HFFc6 (cell line): ENCODE measurements around the gene LMO2. TPM values are rescaled to one million over a fixed set of nuclear protein-coding genes. Genes with fewer than 3 reads are reported as not detected.

Experiments
- DNase-seq: peaks from one replicate; pipeline ENCODE4 v3.0.0-alpha.2; 2018
- H3K27ac Mint-ChIP-seq: 2 replicates; pipeline ENCODE4 v1.8.0; 2020; ENCODE audit warnings: mild to moderate bottlenecking, mixed read lengths
- H3K27me3 Mint-ChIP-seq: 2 replicates; pipeline ENCODE4 v1.8.0; 2021; ENCODE audit warnings: mild to moderate bottlenecking, moderate library complexity, mixed read lengths; ENCODE audit not compliant: insufficient read depth
- H3K36me3 Mint-ChIP-seq: 2 replicates; pipeline ENCODE4 v1.8.0; 2021; ENCODE audit warnings: low read depth, mixed read lengths
- H3K4me1 Mint-ChIP-seq: 2 replicates; pipeline ENCODE4 v1.8.0; 2020; ENCODE audit warnings: low read depth, mixed read lengths
- H3K4me3 Mint-ChIP-seq: 2 replicates; pipeline ENCODE4 v1.8.0; 2020; ENCODE audit warnings: mild to moderate bottlenecking, moderate library complexity, mixed read lengths
- H3K9me3 Mint-ChIP-seq: 2 replicates; pipeline ENCODE4 v1.8.0; 2020; ENCODE audit warnings: mild to moderate bottlenecking, mixed read lengths
- total RNA-seq, 6 experiments: library from RNA; stranded (reverse); fragmentation: NEBNext Ultra II Directional; extraction: Animal tissue kit (Norgen Biotek cat#: 25700); gene quantifications; 2 replicates in 1 of 6; 3 replicates in 5 of 6; pipeline ENCODE4 v1.2.3, GENCODE V29; 2021
- TF ChIP-seq, protein P1 (sequence below): fragments of 200-600 bp; sonication (generic); IDR thresholded peaks from 2 replicates; pipeline ENCODE4 v1.5.0; 2021; ENCODE audit warnings: antibody characterized with exemption, mild to moderate bottlenecking

LMO2 gene
- total RNA-seq, 6 experiments from 2014 or later = 0.11 to 0.30 (median 0.15) TPM; not detected in 2

DNA sequence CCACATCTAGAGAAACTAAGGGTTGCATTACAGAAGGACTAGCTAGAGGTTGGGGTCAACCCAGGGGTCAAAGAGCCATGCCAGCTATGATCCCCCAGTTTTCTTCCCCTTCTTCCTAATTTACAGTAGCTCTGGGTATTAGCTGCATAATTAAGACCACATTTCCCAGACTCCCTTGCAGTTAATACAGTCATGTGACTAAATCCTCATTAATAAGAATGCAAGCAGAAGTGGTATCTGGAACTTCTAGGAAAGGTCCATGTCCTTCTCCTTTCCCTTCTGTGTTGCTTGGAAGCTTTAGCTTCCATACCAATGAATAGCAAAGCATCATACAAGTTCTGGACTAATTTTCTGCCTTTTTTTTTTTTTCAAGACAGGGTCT lies 19.1 kb upstream of the LMO2 start:
- no peaks in the 10 kb centered on the region for H3K36me3 Mint-ChIP-seq
- DNase-seq = no peak
- peaks cover 46% of the 10 kb centered on the region for H3K27me3 Mint-ChIP-seq
- H3K4me1 Mint-ChIP-seq = peaks cover 28% of the 10 kb centered on the region
- H3K27ac Mint-ChIP-seq = no peak overlapping the region
- H3K4me3 Mint-ChIP-seq = no peak overlapping the region
- TF ChIP-seq, protein P1, sequence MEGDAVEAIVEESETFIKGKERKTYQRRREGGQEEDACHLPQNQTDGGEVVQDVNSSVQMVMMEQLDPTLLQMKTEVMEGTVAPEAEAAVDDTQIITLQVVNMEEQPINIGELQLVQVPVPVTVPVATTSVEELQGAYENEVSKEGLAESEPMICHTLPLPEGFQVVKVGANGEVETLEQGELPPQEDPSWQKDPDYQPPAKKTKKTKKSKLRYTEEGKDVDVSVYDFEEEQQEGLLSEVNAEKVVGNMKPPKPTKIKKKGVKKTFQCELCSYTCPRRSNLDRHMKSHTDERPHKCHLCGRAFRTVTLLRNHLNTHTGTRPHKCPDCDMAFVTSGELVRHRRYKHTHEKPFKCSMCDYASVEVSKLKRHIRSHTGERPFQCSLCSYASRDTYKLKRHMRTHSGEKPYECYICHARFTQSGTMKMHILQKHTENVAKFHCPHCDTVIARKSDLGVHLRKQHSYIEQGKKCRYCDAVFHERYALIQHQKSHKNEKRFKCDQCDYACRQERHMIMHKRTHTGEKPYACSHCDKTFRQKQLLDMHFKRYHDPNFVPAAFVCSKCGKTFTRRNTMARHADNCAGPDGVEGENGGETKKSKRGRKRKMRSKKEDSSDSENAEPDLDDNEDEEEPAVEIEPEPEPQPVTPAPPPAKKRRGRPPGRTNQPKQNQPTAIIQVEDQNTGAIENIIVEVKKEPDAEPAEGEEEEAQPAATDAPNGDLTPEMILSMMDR = no peak
- H3K9me3 Mint-ChIP-seq = no peaks in the 10 kb centered on the region

DNA sequence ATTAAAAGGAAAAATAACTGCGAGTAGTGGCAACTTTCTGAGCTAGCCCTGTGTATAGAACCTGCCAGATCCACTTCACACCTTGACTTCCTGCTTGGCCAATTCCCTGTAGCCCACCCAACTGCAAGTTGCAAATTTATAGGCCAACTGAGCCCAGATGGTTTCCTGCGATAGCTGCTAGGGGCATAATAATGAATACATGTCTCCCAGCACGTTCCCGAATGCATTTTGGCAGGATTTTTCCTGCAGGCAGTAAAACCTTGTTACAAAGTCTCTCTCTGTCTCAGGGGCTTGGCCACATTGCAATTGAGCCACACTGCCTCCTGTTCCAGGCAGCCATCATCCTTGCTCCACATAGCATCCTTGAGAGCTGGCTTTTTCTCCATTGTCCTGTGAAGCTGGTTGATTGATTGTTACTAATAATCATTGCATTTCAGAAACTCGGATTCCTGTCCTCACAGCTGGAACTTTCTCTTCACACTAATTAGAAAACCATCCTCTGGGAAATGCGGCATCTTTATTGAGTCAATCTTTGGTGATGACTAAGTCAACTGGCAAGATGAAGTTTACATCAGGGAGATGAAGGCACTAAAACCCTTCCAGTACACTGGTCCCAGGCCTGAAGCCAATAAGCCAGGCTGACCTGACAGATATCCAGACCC lies 18.6 kb upstream of the LMO2 start:
- TF ChIP-seq, protein P1 = no peak
- H3K27me3 Mint-ChIP-seq = peaks cover 45% of the 10 kb centered on the region
- DNase-seq = peak; percentile 7
- peaks cover 23% of the 10 kb centered on the region for H3K4me1 Mint-ChIP-seq
- H3K4me3 Mint-ChIP-seq = no peak overlapping the region
- H3K36me3 Mint-ChIP-seq = no peaks in the 10 kb centered on the region
- no peak overlapping the region for H3K27ac Mint-ChIP-seq
- no peaks in the 10 kb centered on the region for H3K9me3 Mint-ChIP-seq

DNA sequence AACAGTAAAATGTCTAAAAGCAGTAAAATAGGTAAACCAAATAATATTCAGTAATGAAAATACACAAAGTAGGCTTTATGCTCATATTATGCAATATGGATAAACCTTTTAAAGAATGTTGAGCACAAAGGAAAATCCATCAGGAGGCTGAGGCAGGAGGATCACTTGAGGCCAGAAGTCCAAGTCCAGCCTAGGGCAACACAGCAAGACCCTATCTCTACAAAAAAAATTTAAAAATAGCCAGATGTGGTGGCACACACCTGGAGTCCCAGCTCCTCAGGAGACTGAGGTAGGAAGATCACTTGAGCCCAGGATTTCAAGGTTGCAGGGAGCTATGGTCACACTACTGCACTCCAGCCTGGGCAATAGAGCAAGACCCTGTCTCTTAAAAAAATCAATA lies 17.7 kb upstream of the LMO2 start:
- H3K27ac Mint-ChIP-seq = no peak overlapping the region
- H3K27me3 Mint-ChIP-seq = peaks cover 51% of the 10 kb centered on the region
- H3K9me3 Mint-ChIP-seq = no peaks in the 10 kb centered on the region
- TF ChIP-seq, protein P1 = no peak
- H3K4me1 Mint-ChIP-seq = peaks cover 23% of the 10 kb centered on the region
- H3K4me3 Mint-ChIP-seq = no peak overlapping the region
- DNase-seq = no peak
- H3K36me3 Mint-ChIP-seq = no peaks in the 10 kb centered on the region

DNA sequence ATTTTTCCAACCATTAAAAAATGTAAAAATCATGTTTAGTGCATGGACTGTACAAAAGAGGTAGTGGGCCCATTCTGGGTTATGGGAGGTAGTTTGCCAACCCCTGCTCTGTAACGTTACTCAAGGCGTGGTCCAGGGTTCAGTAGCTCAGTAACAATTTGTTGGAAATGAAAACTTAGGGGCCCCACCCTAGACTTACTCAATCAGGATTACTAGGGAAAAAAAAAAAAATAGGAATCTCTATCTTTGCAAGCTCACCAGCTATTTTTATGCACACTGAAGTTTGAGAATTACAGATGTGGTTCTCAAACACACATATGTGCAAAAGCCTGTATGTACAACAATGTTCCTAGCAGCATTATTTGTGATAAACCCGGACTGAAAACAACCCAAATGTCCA lies 17.3 kb upstream of the LMO2 start:
- Mint-ChIP-seq H3K27ac (no peak overlapping the region), H3K27me3 (peaks cover 50% of the 10 kb centered on the region), H3K36me3 (no peaks in the 10 kb centered on the region), H3K4me3 (no peak overlapping the region), H3K4me1 (peaks cover 23% of the 10 kb centered on the region), H3K9me3 (no peaks in the 10 kb centered on the region)
- TF ChIP-seq, protein P1 = no peak
- DNase-seq = no peak

DNA sequence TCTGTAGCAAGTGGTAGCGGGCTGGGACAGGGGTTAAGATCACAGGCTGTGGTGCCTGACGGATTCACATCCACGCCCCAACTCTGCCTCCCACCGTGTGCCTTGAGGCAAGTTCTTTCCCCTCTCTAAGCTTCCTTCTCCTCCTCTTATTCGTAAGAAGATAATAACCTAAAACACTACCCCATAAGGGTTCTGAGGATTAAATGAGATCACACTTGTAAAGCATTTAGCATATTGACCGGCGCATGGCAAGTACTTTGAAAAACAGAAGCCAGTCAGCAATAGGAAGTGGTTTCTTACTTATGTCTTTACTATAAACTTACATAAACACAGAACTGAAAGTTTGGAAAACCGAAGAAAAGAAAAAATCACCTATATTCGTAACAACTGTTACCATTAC lies 15.5 kb upstream of the LMO2 start:
- Mint-ChIP-seq H3K4me1 (peaks cover 15% of the 10 kb centered on the region), H3K9me3 (no peaks in the 10 kb centered on the region), H3K27ac (no peak overlapping the region), H3K36me3 (no peaks in the 10 kb centered on the region), H3K4me3 (no peak overlapping the region), H3K27me3 (peaks cover 52% of the 10 kb centered on the region)
- TF ChIP-seq, protein P1 = no peak
- DNase-seq = no peak
